NCI-H1048 (cell line): ENCODE data around the gene HNRNPR.
"Not testable (repeated sequence)": the region's sequence is repeated elsewhere in the genome, so short reads cannot be mapped to it uniquely, and the experiment has no call there.

Experiments used
- DNase-seq: peaks from one replicate; lab custom pipeline; 2025; lab: John Stamatoyannopoulos, UW

Gene HNRNPR

GRCh38 chr1:23344111-23344986 lies at the start of gene HNRNPR:
HNRNPR (minus strand) TSS chr1:23344284; CDS start chr1:23341008, 3,276 bp downstream.
- DNase-seq = peak; percentile 97

- DNase-seq = no peak
Measured at GRCh38 chr1:23393706-23394105, 49.6 kb upstream of the HNRNPR start.

GRCh38 chr1:23392125-23392855 lies 48.2 kb upstream of the HNRNPR start:
- DNase-seq = no peak

- no peak for DNase-seq
Measured at GRCh38 chr1:23389837-23390321, 45.8 kb upstream of the HNRNPR start.

GRCh38 chr1:23387494-23387893 lies 43.4 kb upstream of the HNRNPR start:
- DNase-seq = no peak

- no peak for DNase-seq
Measured at GRCh38 chr1:23385119-23385621, 41.1 kb upstream of the HNRNPR start.

- no peak for DNase-seq
Measured at GRCh38 chr1:23384312-23385058, 40.4 kb upstream of the HNRNPR start.

GRCh38 chr1:23383577-23384311 lies 39.7 kb upstream of the HNRNPR start:
- DNase-seq = no peak

- no peak for DNase-seq
Measured at GRCh38 chr1:23381233-23381885, 37.3 kb upstream of the HNRNPR start.

- no peak for DNase-seq
Measured at GRCh38 chr1:23380719-23381118, 36.6 kb upstream of the HNRNPR start.

GRCh38 chr1:23380236-23380635 lies 36.2 kb upstream of the HNRNPR start:
- DNase-seq = not testable (repeated sequence)

- DNase-seq = no peak
Measured at GRCh38 chr1:23376890-23377811, 33.1 kb upstream of the HNRNPR start.

GRCh38 chr1:23374079-23374735 lies 30.1 kb upstream of the HNRNPR start:
- DNase-seq = not testable (repeated sequence)

GRCh38 chr1:23371987-23372880 lies 28.1 kb upstream of the HNRNPR start:
- no peak for DNase-seq

GRCh38 chr1:23370709-23371584 lies 26.9 kb upstream of the HNRNPR start:
- no peak for DNase-seq

GRCh38 chr1:23370330-23370708 lies 26.2 kb upstream of the HNRNPR start:
- DNase-seq = no peak
